IPS DF 4.7 (cell line): Measurements from ENCODE around the gene MMP3.

Source experiments
- DNase-seq: peaks from one replicate; pipeline ENCODE4 v3.0.0-alpha.2; 2013; ENCODE audit warnings: low spot score; ENCODE audit errors: extremely low read depth

MMP3 gene

GRCh38 chr11:102791271-102792036 lies 52.0 kb downstream of the MMP3 start:
- no peak for DNase-seq

DNA sequence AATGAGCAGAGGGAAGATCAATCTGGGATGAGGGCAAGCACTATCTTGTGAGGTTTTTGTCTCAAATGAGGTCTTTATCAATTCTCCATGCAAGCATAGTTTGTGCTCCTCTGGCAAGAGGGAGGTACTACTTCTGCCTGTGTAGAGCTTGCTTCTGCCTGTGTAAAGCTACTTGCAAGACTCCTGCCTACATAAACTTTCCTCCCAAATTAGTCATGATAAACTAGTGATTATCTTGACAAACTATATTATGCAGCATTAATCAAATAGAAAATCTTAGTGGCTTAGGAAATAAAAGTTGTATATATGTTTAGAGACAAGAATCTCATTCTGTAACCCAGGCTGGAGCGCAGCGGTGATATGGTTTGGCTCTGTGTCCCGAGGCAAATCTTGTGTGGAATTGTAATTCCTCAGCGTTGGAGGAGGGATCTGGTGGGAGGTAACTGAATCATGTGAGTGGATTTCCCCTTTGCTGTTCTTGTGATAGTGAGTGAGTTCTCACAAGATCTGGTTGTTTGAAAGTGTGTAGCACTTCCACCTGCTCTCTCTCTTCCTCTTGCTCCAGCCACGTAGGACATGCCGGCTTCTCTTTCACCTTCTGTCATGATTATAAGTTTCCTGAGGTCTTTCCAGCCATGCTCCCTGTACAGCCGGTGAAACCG lies 54.9 kb downstream of the MMP3 start:
- no peak for DNase-seq
